ENCODE measurements around the gene PSMA3. TPM values are rescaled to one million over a fixed set of nuclear protein-coding genes. Genes with fewer than 3 reads are reported as not detected.

Gene PSMA3
- total RNA-seq, 1 experiment from 2014 or later: 193 TPM

DNA sequence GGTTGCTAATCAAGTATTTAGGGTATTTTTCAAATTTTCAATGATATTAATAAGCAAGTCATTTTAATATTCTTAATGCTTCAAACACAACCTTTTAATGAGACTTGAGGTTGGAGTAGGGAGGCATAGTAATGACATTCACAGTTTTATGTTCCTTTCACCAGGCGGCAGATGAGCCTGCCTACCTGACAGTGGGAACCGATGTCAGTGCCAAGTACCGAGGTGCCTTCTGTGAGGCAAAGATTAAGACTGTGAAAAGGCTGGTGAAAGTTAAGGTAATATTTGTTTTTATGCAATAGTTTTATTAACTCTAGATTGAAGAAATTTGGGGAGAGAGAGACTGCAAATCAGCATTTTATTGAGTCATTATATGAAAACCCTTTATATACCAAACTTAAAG lies 56.8 kb downstream of the PSMA3 start:
- no peaks in the 10 kb centered on the region for H3K9me3 ChIP-seq (replicated peaks)
- no peak overlapping the region for H3K27ac ChIP-seq
- no peak for DNase-seq
- no peaks in the 10 kb centered on the region for H3K27me3 ChIP-seq
- H3K36me3 ChIP-seq: peaks cover 15% of the 10 kb centered on the region
- peaks cover 8% of the 10 kb centered on the region; the same call in 1 of the 2 replicates for H3K4me1 ChIP-seq
- no peak overlapping the region for H3K4me3 ChIP-seq

DNA sequence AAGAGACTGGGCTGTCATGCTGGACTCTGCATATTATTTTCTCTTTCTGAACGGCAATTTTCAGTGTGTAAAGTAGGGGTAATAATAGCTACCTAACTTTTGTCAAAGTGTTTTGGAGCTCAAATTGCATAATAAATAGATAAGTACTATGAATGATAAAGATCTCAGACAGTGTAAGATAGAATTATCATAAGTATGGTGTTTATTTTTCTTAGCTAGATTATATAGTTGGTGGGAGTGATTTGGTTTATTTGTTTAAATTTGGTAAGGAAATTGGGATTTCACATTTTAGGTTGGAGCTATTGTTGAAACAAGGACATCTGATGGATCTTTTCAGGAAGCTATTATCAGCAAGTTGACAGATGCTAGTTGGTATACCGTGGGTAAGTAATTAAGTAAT lies 61.1 kb downstream of the PSMA3 start:
- Histone ChIP-seq H3K4me1 (peaks cover 3% of the 10 kb centered on the region; the same call in 1 of the 2 replicates), H3K27me3 (no peaks in the 10 kb centered on the region), H3K36me3 (peaks cover 17% of the 10 kb centered on the region), H3K27ac (no peak overlapping the region), H3K9me3 (replicated peaks) (no peaks in the 10 kb centered on the region), H3K4me3 (no peak overlapping the region)
- DNase-seq: no peak

DNA sequence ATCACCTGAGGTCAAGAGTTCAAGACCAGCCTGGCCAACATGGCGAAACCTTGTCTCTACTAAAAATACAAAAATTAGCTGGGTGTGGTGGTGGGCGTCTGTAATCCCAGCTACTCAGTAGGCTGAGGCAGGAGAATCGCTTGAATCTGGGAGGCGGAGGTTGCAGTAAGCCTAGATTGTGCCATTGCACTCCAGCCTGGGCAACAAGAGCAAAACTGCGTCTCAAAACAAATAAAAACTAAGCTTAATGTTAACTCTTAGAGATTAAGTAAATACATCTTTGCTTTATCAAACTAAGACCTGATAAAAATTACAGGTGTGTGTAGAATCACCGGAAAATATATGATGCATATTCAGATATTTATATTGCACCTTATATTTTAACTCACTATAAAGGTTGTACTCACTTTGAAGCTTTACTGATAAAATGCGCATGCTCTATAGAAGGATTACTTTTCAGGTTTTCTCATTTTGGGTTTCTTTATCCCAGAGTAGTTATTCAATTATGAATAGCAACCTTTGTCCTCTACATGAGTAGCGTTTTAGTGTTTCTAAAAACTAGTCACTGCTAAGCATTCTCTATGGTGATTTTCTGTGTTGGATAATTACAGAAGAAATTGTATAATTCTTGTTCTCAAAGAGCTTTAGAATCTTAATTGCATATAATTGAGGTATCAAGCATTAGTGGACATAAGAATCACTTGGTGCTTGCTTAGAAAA lies 63.1 kb downstream of the PSMA3 start:
- Histone ChIP-seq H3K4me3 (no peak overlapping the region), H3K4me1 (no peaks in the 10 kb centered on the region), H3K27me3 (no peaks in the 10 kb centered on the region), H3K27ac (no peak overlapping the region), H3K9me3 (replicated peaks) (no peaks in the 10 kb centered on the region), H3K36me3 (peaks cover 17% of the 10 kb centered on the region)
- DNase-seq: no peak

DNA sequence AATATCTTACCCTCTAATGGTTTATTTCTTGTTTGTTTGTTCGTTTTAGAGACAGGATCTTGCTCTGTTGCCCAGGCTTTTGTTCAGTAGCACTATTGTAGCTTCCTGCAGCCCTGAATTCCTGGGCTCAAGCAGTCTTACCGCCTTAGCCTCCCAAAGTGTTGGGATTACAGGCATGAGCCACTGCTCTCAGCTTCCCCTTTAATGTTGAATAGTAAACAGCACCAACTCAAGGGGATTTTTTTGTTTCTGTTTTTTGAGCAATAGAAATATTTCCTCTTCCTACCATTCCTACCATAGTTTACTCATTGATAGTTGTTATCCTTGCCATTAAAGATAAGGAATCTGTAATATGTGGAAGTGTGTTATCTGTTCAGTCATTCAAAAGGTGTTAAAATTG lies 64.4 kb downstream of the PSMA3 start:
- Histone ChIP-seq H3K4me3 (no peak overlapping the region), H3K27me3 (no peaks in the 10 kb centered on the region), H3K27ac (no peak overlapping the region), H3K36me3 (peaks cover 13% of the 10 kb centered on the region), H3K4me1 (no peaks in the 10 kb centered on the region), H3K9me3 (replicated peaks) (no peaks in the 10 kb centered on the region)
- DNase-seq: no peak

DNA sequence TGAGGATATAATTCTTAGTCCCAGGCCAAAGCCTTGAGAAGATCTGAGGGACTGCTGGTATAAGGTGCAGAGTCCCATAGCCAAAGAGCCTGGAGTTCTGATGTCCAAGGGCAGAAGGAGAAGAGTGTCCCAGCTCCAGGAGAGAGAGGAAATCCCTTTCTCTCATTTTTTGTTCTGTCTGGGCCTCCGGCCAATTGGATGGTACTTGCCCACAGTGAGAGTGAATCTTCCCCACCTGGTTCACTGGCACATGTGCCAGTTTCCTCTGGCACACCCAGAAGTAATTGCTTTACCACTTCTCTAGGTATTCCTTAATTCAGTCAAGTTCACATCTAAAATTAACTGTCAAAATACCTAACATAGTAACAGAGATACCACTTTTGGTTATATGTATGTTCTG lies 69.1 kb downstream of the PSMA3 start:
- Histone ChIP-seq H3K4me1 (no peaks in the 10 kb centered on the region), H3K36me3 (peaks cover 4% of the 10 kb centered on the region; the same call in 1 of the 2 replicates), H3K4me3 (no peak overlapping the region), H3K27me3 (no peaks in the 10 kb centered on the region), H3K27ac (no peak overlapping the region), H3K9me3 (replicated peaks) (no peaks in the 10 kb centered on the region)
- no peak for DNase-seq

DNA sequence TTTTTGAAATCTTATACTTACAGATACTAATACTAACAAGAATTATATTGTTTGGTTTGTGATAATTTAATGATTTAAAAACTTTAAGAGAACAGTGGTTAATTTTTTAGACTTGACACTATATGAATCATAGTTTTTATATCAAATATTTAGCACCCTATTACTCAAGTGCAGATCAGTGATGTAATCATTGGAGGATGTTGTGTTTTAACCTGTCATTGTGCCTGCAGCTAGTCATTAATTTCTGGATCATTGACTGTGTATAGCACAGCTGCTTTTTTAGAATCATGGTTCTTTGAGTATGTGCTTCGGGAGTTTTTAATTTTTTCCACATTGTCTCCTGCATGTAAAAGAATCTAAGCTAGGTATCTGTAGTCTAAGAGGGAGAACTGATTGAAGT lies 71.0 kb downstream of the PSMA3 start:
- Histone ChIP-seq H3K4me3 (no peak overlapping the region), H3K36me3 (peaks cover 11% of the 10 kb centered on the region), H3K9me3 (replicated peaks) (no peaks in the 10 kb centered on the region), H3K27ac (no peak overlapping the region), H3K27me3 (no peaks in the 10 kb centered on the region), H3K4me1 (no peaks in the 10 kb centered on the region)
- no peak for DNase-seq

Other genes starting within 250 kb of the PSMA3 start
- 0.45 and 1.3 TPM in 2 replicates for gene ARMH4, start 92.6 kb upstream of the PSMA3 start, total RNA-seq (2014; rRNA removed; shearing (Covaris generic))
- gene ACTR10, start 44.7 kb upstream of the PSMA3 start, total RNA-seq (2014; rRNA removed; shearing (Covaris generic)): 58.7 and 63.2 TPM in 2 replicates
- 11.0 and 12.7 TPM in 2 replicates for gene ARID4A, start 53.7 kb downstream of the PSMA3 start, total RNA-seq (2014; rRNA removed; shearing (Covaris generic))
- not detected in 2 replicates for gene TOMM20L, start 151.1 kb downstream of the PSMA3 start, total RNA-seq (2014; rRNA removed; shearing (Covaris generic))
- gene TIMM9, start 182.7 kb downstream of the PSMA3 start, total RNA-seq (2014; rRNA removed; shearing (Covaris generic)): 49.2 and 64.5 TPM in 2 replicates
- 28.5 and 34.4 TPM in 2 replicates for gene KIAA0586, start 182.9 kb downstream of the PSMA3 start, total RNA-seq (2014; rRNA removed; shearing (Covaris generic))